Measurements from ENCODE around the gene HNRNPA1.

Gene HNRNPA1

DNA sequence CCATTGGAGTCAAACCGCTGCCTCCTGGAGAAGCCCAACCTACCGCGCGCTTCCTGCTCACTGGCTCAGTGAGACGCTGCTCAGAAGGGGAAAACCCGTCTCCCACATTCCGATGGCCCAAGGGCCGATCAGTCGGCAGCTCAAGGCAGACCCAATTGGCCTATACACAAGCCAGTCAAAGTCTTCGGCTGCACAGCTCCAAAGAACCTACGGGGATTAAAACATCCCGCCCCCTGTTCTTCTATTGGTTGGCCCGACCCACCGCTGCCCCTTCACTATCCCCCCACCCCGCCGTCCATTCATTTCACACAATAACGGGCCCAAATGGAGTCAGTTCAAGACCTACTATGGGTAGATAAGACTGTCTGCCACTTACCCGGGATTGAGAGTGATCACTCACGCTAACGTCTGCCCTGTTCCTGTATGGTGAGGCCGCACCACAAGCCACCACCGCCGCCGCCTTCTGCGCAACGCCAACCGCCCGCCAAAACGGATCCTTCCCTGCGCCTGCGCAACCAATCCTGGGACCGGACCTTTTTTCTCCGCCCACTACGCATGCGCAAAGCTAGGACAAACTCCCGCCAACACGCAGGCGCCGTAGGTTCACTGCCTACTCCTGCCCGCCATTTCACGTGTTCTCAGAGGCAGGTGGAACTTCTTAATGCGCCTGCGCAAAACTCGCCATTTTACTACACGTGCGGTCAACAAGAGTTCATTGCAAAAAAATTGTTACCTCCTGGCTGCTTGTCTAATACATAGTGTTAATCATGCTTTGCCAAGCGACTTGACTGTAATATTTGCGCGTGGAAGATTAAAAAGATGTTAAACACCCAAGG lies 676 bp upstream of the HNRNPA1 start, which contains the start of gene CBX5 (continued):
- TF ChIP-seq GLIS1 (tag by site-specific recombination; IDR thresholded peaks at IDR 0.05): peak; percentile 30; the same call in 1 of the 2 replicates
- TF ChIP-seq ZNF610 (tag by site-specific recombination; IDR thresholded peaks at IDR 0.05; ENCODE audit: borderline replicate concordance): peak; percentile 31; the same call in 1 of the 2 replicates
- TF ChIP-seq ZBTB17 (tag by site-specific recombination; IDR thresholded peaks at IDR 0.05): peak; percentile 88
- TF ChIP-seq, protein P1, sequence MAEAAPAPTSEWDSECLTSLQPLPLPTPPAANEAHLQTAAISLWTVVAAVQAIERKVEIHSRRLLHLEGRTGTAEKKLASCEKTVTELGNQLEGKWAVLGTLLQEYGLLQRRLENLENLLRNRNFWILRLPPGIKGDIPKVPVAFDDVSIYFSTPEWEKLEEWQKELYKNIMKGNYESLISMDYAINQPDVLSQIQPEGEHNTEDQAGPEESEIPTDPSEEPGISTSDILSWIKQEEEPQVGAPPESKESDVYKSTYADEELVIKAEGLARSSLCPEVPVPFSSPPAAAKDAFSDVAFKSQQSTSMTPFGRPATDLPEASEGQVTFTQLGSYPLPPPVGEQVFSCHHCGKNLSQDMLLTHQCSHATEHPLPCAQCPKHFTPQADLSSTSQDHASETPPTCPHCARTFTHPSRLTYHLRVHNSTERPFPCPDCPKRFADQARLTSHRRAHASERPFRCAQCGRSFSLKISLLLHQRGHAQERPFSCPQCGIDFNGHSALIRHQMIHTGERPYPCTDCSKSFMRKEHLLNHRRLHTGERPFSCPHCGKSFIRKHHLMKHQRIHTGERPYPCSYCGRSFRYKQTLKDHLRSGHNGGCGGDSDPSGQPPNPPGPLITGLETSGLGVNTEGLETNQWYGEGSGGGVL (tag by site-specific recombination; IDR thresholded peaks at IDR 0.05): no peak
- peak; percentile 31; the same call in 1 of the 2 replicates for TF ChIP-seq GLI4 (tag by site-specific recombination; IDR thresholded peaks at IDR 0.05)
- 0 out of 2 replicates have a peak, but pooled peaks have one; percentile 25 for TF ChIP-seq ZNF391 (tag by site-specific recombination; IDR thresholded peaks at IDR 0.05; ENCODE audit: borderline replicate concordance, low read depth)
- TF ChIP-seq ZFP69B (tag by site-specific recombination; IDR thresholded peaks at IDR 0.05): peak; percentile 52; the same call in 1 of the 2 replicates
- TF ChIP-seq SP7 (tag by site-specific recombination; IDR thresholded peaks at IDR 0.05): peak; percentile 81
- TF ChIP-seq ZNF654 (tag by site-specific recombination; IDR thresholded peaks at IDR 0.05; ENCODE audit: low read depth): no peak
- TF ChIP-seq, protein P2, sequence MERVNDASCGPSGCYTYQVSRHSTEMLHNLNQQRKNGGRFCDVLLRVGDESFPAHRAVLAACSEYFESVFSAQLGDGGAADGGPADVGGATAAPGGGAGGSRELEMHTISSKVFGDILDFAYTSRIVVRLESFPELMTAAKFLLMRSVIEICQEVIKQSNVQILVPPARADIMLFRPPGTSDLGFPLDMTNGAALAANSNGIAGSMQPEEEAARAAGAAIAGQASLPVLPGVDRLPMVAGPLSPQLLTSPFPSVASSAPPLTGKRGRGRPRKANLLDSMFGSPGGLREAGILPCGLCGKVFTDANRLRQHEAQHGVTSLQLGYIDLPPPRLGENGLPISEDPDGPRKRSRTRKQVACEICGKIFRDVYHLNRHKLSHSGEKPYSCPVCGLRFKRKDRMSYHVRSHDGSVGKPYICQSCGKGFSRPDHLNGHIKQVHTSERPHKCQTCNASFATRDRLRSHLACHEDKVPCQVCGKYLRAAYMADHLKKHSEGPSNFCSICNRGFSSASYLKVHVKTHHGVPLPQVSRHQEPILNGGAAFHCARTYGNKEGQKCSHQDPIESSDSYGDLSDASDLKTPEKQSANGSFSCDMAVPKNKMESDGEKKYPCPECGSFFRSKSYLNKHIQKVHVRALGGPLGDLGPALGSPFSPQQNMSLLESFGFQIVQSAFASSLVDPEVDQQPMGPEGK (tag by site-specific recombination; IDR thresholded peaks at IDR 0.05): peak; percentile 94
- TF ChIP-seq ZNF660 (tag by site-specific recombination; IDR thresholded peaks at IDR 0.05): peak; percentile 43
- peak; percentile 66; the same call in 1 of the 2 replicates for TF ChIP-seq OVOL3 (tag by site-specific recombination; IDR thresholded peaks at IDR 0.05)
- TF ChIP-seq WT1 (tag by site-specific recombination; IDR thresholded peaks at IDR 0.05): peak; percentile 56
- TF ChIP-seq OSR2 (tag by site-specific recombination; IDR thresholded peaks at IDR 0.05): peak; percentile 40; the same call in 1 of the 2 replicates
- peak; percentile 97 for TF ChIP-seq SP2 (tag by site-specific recombination; IDR thresholded peaks at IDR 0.05)
- TF ChIP-seq ZNF341 (tag by site-specific recombination; IDR thresholded peaks at IDR 0.05; ENCODE audit: low read depth): peak; percentile 73
- TF ChIP-seq ZSCAN23 (tag by site-specific recombination; IDR thresholded peaks at IDR 0.05): peak; percentile 28; the same call in 1 of the 2 replicates
- no peak; the same call in 1 of the 2 replicates for TF ChIP-seq ZBTB21 (tag by site-specific recombination; IDR thresholded peaks at IDR 0.05)
- TF ChIP-seq, protein P3, sequence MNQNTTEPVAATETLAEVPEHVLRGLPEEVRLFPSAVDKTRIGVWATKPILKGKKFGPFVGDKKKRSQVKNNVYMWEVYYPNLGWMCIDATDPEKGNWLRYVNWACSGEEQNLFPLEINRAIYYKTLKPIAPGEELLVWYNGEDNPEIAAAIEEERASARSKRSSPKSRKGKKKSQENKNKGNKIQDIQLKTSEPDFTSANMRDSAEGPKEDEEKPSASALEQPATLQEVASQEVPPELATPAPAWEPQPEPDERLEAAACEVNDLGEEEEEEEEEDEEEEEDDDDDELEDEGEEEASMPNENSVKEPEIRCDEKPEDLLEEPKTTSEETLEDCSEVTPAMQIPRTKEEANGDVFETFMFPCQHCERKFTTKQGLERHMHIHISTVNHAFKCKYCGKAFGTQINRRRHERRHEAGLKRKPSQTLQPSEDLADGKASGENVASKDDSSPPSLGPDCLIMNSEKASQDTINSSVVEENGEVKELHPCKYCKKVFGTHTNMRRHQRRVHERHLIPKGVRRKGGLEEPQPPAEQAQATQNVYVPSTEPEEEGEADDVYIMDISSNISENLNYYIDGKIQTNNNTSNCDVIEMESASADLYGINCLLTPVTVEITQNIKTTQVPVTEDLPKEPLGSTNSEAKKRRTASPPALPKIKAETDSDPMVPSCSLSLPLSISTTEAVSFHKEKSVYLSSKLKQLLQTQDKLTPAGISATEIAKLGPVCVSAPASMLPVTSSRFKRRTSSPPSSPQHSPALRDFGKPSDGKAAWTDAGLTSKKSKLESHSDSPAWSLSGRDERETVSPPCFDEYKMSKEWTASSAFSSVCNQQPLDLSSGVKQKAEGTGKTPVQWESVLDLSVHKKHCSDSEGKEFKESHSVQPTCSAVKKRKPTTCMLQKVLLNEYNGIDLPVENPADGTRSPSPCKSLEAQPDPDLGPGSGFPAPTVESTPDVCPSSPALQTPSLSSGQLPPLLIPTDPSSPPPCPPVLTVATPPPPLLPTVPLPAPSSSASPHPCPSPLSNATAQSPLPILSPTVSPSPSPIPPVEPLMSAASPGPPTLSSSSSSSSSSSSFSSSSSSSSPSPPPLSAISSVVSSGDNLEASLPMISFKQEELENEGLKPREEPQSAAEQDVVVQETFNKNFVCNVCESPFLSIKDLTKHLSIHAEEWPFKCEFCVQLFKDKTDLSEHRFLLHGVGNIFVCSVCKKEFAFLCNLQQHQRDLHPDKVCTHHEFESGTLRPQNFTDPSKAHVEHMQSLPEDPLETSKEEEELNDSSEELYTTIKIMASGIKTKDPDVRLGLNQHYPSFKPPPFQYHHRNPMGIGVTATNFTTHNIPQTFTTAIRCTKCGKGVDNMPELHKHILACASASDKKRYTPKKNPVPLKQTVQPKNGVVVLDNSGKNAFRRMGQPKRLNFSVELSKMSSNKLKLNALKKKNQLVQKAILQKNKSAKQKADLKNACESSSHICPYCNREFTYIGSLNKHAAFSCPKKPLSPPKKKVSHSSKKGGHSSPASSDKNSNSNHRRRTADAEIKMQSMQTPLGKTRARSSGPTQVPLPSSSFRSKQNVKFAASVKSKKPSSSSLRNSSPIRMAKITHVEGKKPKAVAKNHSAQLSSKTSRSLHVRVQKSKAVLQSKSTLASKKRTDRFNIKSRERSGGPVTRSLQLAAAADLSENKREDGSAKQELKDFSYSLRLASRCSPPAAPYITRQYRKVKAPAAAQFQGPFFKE (tag by site-specific recombination; IDR thresholded peaks at IDR 0.05; ENCODE audit: borderline replicate concordance): no peak
- TF ChIP-seq, protein P4, sequence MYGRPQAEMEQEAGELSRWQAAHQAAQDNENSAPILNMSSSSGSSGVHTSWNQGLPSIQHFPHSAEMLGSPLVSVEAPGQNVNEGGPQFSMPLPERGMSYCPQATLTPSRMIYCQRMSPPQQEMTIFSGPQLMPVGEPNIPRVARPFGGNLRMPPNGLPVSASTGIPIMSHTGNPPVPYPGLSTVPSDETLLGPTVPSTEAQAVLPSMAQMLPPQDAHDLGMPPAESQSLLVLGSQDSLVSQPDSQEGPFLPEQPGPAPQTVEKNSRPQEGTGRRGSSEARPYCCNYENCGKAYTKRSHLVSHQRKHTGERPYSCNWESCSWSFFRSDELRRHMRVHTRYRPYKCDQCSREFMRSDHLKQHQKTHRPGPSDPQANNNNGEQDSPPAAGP (tag by site-specific recombination; IDR thresholded peaks at IDR 0.05): peak; percentile 45
- TF ChIP-seq ZNF138 (tag by site-specific recombination; IDR thresholded peaks at IDR 0.05; ENCODE audit: borderline replicate concordance): no peak
- TF ChIP-seq ZNF394 (tag by site-specific recombination; IDR thresholded peaks at IDR 0.05; ENCODE audit: borderline replicate concordance): peak; percentile 86; the same call in 1 of the 2 replicates
- peak; percentile 41; the same call in 1 of the 2 replicates for TF ChIP-seq ZNF10 (tag by site-specific recombination; IDR thresholded peaks at IDR 0.05)
- 0 out of 2 replicates have a peak, but pooled peaks have one; percentile 61 for TF ChIP-seq ZNF324 (tag by site-specific recombination; IDR thresholded peaks at IDR 0.05)
- TF ChIP-seq ZIC2 (tag by site-specific recombination; IDR thresholded peaks at IDR 0.05): no peak
- TF ChIP-seq ZNF223 (tag by site-specific recombination; IDR thresholded peaks at IDR 0.05): no peak
- TF ChIP-seq, protein P5, sequence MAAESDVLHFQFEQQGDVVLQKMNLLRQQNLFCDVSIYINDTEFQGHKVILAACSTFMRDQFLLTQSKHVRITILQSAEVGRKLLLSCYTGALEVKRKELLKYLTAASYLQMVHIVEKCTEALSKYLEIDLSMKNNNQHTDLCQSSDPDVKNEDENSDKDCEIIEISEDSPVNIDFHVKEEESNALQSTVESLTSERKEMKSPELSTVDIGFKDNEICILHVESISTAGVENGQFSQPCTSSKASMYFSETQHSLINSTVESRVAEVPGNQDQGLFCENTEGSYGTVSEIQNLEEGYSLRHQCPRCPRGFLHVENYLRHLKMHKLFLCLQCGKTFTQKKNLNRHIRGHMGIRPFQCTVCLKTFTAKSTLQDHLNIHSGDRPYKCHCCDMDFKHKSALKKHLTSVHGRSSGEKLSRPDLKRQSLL (tag by site-specific recombination; IDR thresholded peaks at IDR 0.05): 0 out of 2 replicates have a peak, but pooled peaks have one; percentile 31

All from HEK293 (cell line).